ENCODE results near the gene MAP2K3. TPM values are rescaled to one million over a fixed set of nuclear protein-coding genes. Genes with fewer than 3 reads are reported as not detected.

MAP2K3 gene
- total RNA-seq, 2 donors from 2014 or later, result 15.3 to 48.1 TPM

GRCh38 chr17:21271454-21272183, 12.9 kb upstream of the MAP2K3 start:
- DNase-seq (no peak), ATAC-seq (no peak)
- H3K9me3 ChIP-seq, result no peaks in the 10 kb centered on the region
- H3K36me3 ChIP-seq (replicated peaks in 1 of 2; ENCODE audit: insufficient read depth in 1 of 2, low read depth in 2 of 2), result no peaks in the 10 kb centered on the region
- intact Hi-C loops (cut with DNase I), result no loop called here
- no peak for TF ChIP-seq POLR2A (IDR thresholded peaks at IDR 0.05)
- TF ChIP-seq, protein P1, sequence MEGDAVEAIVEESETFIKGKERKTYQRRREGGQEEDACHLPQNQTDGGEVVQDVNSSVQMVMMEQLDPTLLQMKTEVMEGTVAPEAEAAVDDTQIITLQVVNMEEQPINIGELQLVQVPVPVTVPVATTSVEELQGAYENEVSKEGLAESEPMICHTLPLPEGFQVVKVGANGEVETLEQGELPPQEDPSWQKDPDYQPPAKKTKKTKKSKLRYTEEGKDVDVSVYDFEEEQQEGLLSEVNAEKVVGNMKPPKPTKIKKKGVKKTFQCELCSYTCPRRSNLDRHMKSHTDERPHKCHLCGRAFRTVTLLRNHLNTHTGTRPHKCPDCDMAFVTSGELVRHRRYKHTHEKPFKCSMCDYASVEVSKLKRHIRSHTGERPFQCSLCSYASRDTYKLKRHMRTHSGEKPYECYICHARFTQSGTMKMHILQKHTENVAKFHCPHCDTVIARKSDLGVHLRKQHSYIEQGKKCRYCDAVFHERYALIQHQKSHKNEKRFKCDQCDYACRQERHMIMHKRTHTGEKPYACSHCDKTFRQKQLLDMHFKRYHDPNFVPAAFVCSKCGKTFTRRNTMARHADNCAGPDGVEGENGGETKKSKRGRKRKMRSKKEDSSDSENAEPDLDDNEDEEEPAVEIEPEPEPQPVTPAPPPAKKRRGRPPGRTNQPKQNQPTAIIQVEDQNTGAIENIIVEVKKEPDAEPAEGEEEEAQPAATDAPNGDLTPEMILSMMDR (IDR thresholded peaks at IDR 0.05), result no peak
- H3K4me1 ChIP-seq, result peaks cover 12% of the 10 kb centered on the region
- 80 to 82% methylated on average over 10 of the region's 10 CpGs for WGBS, 2 donors
- no peaks in the 10 kb centered on the region for H3K27me3 ChIP-seq
- H3K27ac ChIP-seq, result no peak overlapping the region
- H3K4me3 ChIP-seq, result no peak overlapping the region

- ATAC-seq (no peak), DNase-seq (no peak)
- TF ChIP-seq POLR2A (IDR thresholded peaks at IDR 0.05), result no peak
- TF ChIP-seq, protein P1 (IDR thresholded peaks at IDR 0.05), result no peak
- H3K4me1 ChIP-seq, result peaks cover 12% of the 10 kb centered on the region
- H3K27ac ChIP-seq, result no peak overlapping the region
- intact Hi-C loops (cut with DNase I), result no loop called here
- H3K36me3 ChIP-seq (replicated peaks in 1 of 2; ENCODE audit: insufficient read depth in 1 of 2, low read depth in 2 of 2), result no peaks in the 10 kb centered on the region
- H3K9me3 ChIP-seq, result no peaks in the 10 kb centered on the region
- WGBS, 2 donors, result 77 to 84% methylated on average over 3 of the region's 3 CpGs
- no peak overlapping the region for H3K4me3 ChIP-seq
- H3K27me3 ChIP-seq, result no peaks in the 10 kb centered on the region
These were observed 12.3 kb upstream of the MAP2K3 start for GRCh38 chr17:21272250-21272649.

DNA sequence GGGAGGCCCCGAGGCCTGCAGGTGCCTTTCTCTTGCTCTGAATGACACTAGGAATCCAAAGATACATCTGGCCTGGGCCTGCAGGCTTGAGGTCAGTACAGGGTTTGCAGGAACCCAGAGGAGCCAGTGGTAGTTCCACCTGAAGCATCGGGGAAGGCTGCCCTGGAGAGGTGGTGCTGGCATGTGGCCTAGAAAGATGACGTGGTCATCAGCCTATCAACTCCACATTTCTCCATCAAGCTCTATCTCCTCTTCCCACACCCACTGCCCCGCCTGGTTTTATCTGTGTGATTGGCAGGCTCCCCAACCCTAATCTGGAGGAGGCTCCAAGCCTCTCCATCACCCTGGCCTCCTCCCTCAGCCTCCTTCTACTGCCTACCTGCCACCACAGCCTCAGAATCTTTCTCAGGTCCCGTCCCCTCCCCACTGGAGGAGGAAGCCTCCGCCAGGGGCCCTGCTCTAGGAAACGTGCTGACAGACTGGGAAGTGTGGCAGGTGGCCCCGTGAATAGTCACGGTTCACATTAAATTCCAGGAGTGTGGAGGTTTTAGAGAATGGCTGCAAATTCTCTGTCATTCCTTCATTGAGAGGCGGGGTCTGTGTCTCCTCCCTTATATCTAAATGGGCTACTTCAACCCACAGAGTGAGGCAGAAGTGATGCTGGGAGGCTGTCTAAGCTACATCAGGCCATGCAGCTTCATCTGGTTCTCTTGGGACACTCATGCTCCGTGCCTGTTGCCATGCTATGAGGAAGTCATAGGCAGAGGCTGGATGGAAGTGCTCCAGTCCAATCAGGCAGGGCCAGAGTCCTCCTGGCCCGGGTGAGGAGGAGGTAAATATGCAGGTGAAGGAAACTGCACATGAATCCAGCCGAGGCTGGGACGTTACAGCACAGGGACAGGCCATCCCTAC, 11.4 kb upstream of the MAP2K3 start:
- Histone ChIP-seq H3K9me3 (no peaks in the 10 kb centered on the region), H3K4me1 (peaks cover 12% of the 10 kb centered on the region), H3K36me3 (replicated peaks in 1 of 2; ENCODE audit: insufficient read depth in 1 of 2, low read depth in 2 of 2) (no peaks in the 10 kb centered on the region), H3K4me3 (no peak overlapping the region), H3K27ac (no peak overlapping the region), H3K27me3 (no peaks in the 10 kb centered on the region)
- TF ChIP-seq, protein P1 (IDR thresholded peaks at IDR 0.05), result no peak
- TF ChIP-seq POLR2A (IDR thresholded peaks at IDR 0.05), result no peak
- DNase-seq (no peak), ATAC-seq (no peak)
- 55 to 59% methylated on average over 12 to 14 of the region's 14 CpGs for WGBS, 2 donors
- intact Hi-C loops (cut with DNase I), result no loop called here

GRCh38 chr17:21275047-21275578, 9.4 kb upstream of the MAP2K3 start:
- no peak for TF ChIP-seq POLR2A (IDR thresholded peaks at IDR 0.05)
- TF ChIP-seq, protein P1 (IDR thresholded peaks at IDR 0.05), result no peak
- no peaks in the 10 kb centered on the region for H3K36me3 ChIP-seq (replicated peaks in 1 of 2; ENCODE audit: insufficient read depth in 1 of 2, low read depth in 2 of 2)
- ATAC-seq (no peak), DNase-seq (no peak)
- intact Hi-C loops (cut with DNase I), result no loop called here
- H3K27ac ChIP-seq, result peak overlapping the region in 2 of 4 donors; percentile 18 to 49
- no peaks in the 10 kb centered on the region for H3K9me3 ChIP-seq
- peak overlapping the region; percentile 38 to 40 for H3K4me3 ChIP-seq
- 23 to 34% methylated on average over 13 to 20 of the region's 20 CpGs for WGBS, 2 donors
- no peaks in the 10 kb centered on the region for H3K27me3 ChIP-seq
- peaks cover 12% of the 10 kb centered on the region for H3K4me1 ChIP-seq
